Neuron (in vitro differentiated cells): ENCODE results near the gene ASPSCR1.

Source experiments
- H2AFZ ChIP-seq: one replicate; pipeline ENCODE4 v1.6.1; 2013; ENCODE audit warnings: low read depth, mild to moderate bottlenecking, inconsistent platforms, low read length, moderate library complexity
- H3K27me3 ChIP-seq: one replicate; pipeline ENCODE4 v1.6.1; 2013; ENCODE audit warnings: low read length; ENCODE audit not compliant: insufficient read depth
- H3K36me3 ChIP-seq: one replicate; pipeline ENCODE4 v1.6.1; 2013; ENCODE audit warnings: low read length; ENCODE audit not compliant: insufficient read depth
- H3K4me1 ChIP-seq: one replicate; pipeline ENCODE4 v1.6.1; 2013; ENCODE audit warnings: low read length; ENCODE audit not compliant: insufficient read depth
- H3K4me3 ChIP-seq: 2 replicates; pipeline ENCODE4 v1.5.1; 2013; ENCODE audit warnings: mild to moderate bottlenecking, low read length, moderate library complexity
- H3K9me3 ChIP-seq: one replicate; pipeline ENCODE4 v1.6.1; 2013; ENCODE audit warnings: low read length

Gene ASPSCR1

DNA sequence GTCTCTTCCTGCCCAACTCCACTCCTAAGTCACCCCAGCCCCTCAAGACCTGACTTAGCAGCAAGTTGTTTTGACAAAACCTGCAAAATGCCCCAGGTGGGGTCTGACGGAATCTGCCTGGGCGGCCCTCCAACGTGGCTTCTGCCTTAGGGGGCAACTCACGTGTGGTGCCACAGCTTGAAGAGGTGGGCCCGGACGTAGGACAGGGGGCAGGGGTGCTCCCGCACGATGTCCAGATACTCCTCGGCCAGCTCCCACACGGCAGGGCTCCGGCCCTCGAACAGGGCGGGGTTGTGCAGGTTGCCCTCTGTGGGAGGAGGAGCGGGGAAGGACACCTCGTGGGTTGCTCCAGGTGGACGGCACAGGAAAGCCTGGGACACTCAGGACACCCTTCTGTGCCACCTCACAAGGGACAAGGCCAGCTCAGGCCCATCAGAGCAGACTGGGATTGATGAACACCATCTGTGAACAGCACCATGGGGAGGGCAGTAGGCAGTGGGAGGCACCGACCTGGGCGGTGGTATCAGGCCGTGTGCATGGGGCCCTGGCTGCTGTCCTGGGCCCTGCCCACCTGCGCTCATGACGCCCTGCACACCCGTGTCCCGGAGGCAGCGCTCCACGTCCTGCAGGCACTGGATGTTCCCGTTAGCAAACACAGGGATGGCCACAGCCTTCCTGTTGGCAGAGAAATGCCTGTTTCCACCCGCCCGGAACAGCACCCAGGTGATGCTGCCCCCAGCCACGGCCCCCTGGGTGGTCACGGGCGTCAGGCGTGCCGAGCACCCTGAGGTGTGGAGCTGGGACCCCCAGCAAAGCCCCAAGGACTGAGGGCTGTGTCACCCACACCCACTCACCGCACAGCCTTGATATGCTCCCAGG is 83.9 kb downstream of the ASPSCR1 start:
- Histone ChIP-seq H3K9me3 (no peaks in the 10 kb centered on the region), H3K4me1 (peaks cover 10% of the 10 kb centered on the region), H3K36me3 (peaks cover 63% of the 10 kb centered on the region), H3K27me3 (no peaks in the 10 kb centered on the region), H2AFZ (no peak overlapping the region), H3K4me3 (no peak overlapping the region)

DNA sequence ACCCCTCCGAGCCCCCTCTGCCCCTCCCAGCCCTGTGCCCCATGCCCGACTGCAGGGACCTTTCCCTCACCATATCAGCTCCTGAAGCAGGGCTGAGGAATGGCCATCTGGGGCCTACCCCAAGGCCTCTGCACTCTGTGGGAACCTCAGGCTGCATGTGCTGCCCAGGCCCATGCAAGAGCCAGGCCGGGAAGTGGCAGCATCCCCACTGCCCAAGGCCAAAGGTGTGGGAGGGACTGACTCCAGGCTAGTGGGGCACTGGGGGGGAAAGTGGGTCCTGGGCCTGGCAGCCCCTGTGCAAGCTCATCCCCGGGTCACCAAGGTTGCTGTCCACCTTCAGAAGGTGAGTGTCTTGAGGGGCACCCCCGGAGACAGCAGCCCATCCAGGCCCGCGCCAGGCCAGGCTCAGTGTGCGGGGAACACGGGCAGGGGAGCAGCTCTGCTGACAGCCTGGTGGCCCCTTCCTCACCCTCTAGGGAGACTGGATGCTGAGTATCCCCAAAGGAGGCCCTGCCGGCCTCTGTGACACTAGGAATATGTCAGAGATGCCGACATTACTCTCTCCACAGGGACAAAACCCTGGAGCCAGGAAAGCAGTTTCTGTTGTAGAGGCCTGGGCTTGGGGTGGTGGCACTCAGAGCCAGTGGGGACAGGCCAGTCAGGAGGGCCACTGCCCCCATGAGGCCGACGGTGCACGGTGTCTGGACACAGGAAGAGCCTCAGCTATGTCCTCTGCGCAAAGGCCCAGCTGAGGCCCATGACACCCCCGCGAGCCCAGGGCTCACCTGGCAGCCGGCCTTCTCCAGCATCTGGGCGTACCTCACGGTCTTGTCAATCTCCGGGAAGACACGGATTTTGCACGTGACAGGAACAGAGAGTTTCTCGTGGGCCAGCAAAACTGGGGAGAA is 84.9 kb downstream of the ASPSCR1 start:
- Histone ChIP-seq H2AFZ (no peak overlapping the region), H3K27me3 (no peaks in the 10 kb centered on the region), H3K4me1 (peaks cover 10% of the 10 kb centered on the region), H3K9me3 (no peaks in the 10 kb centered on the region), H3K36me3 (peaks cover 53% of the 10 kb centered on the region), H3K4me3 (no peak overlapping the region)

DNA sequence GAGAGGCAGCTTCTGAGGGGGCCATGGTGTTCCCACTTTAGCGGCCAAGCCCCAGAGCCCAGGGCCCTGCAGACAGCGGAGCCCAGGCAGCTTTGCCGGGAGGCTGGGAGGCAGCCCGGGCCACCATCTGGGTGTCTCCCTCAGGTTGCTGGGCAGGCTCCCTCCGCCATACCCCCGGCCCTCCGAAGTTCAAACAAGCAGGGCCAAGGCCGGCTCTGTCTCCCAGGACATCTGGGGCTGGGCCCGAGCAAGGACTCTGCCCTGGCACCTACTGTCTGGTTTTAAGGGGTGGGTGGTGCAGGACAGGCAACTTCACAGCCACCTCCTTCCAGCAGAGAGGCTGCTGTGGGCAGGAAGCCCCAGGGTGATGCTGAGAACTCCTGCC is 85.5 kb downstream of the ASPSCR1 start:
- Histone ChIP-seq H3K9me3 (no peaks in the 10 kb centered on the region), H3K36me3 (peaks cover 51% of the 10 kb centered on the region), H3K4me1 (peaks cover 10% of the 10 kb centered on the region), H3K4me3 (no peak overlapping the region), H2AFZ (no peak overlapping the region), H3K27me3 (no peaks in the 10 kb centered on the region)

DNA sequence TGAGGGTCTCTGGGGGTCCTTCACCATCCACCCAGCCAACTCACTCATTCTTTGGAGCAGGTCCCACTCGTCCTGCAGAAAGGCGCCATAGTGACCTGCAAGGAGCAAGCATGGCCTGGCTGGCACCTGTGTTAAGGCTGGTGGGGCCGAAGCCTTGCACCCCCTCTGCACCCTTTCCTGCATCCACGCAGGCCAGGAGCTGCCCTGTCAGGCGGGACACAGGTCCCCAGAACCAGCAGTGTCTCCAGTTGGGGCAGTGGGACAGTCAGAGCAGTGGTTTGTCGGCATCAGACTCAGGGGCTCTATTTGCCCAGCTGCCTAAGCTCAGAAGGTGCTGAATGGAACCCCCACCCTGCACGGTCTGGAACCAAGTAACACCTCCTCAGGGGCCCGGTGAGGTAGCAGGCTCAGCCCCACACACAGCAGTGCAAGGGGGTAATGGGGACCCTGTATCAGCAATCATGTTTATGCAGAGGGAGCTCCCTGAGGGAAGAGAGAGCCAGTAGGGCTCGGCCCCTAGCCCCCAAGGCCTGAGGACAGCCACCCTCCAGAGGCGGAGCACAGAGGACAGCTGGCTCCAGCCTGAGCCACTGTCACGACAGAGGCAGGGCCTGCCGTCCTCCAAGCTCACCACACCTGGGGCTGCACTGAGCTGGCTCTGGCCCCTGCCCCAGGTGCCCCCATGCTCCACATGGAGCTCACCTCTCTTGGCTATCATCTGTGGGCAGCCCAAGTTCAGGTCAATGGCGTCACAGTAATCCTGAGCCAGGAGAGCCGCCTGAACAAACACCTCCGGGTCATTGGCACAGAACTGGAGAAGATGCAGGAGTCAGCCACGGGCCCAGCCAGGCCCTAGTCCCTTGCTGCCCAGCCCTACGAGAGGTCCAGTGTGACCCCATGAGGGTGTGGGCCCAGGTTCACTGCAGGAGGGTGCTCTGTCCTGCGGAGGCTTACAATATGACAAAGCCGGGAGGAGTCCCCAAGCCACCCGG is 86.3 kb downstream of the ASPSCR1 start:
- H3K27me3 ChIP-seq = no peaks in the 10 kb centered on the region
- no peaks in the 10 kb centered on the region for H3K9me3 ChIP-seq
- peak overlapping the region; percentile 80 for H3K4me3 ChIP-seq
- H3K4me1 ChIP-seq = peaks cover 10% of the 10 kb centered on the region
- no peak overlapping the region for H2AFZ ChIP-seq
- peaks cover 47% of the 10 kb centered on the region for H3K36me3 ChIP-seq

DNA sequence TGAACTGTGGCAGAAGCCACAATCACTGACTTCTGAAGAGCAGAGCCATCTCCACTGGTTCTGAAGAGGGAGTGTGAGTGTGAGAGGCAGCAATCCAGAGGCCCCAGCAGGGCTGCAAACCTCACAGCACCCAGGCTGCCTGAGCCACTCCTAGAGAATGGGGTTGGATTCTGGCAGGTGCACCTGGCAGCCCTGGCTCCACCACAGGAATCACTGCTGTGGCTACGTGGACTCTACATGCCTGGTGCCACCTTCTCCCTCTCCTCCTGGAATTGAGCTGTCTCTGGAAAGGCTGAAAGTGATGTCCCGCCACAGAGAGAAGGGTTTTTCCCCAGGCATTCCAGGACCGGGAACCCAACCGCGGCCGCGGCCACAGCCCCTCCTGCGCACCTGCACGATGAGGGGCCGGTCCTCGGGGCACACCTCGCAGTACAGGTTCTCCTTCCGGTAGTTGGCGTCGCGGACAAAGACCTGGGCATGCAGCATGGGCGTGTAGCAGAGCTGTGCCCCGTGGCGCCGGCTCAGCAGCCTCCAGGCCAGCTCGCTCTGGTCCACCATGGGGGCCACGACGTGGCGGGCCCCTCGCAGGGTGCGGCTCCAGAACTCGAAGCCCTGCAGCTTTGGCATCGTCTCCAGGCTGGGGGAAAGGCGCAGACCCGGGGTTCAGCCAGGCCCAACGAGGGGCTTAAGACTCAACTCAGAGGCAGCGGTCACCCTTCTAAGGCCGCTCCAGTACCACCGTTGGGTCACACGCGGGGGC is 87.2 kb downstream of the ASPSCR1 start:
- no peak overlapping the region for H2AFZ ChIP-seq
- no peaks in the 10 kb centered on the region for H3K27me3 ChIP-seq
- peak overlapping the region; percentile 80 for H3K4me3 ChIP-seq
- H3K9me3 ChIP-seq = no peaks in the 10 kb centered on the region
- peaks cover 40% of the 10 kb centered on the region for H3K36me3 ChIP-seq
- peaks cover 10% of the 10 kb centered on the region for H3K4me1 ChIP-seq

DNA sequence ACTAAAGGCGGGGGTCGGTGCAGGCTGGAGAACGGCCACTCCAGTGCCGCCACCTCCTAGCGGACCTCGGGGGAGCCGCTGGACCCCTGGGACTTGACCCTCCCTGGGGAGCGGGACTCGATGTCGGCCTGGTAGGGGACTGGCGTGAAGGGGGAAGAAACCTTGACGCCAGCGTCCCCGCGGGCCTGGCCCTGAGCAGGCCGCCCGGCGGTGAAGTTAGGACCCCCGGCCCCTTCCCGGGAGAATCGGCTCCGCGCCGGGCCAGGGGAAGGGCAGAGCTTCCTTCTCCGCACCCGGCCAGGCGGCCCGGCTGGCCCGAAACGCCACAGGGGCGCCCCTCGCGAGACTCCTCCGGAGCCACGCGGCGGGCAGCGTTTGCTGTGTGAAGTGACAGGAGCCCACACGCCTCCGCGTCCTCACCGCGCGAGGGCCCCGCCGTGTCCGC is 87.8 kb downstream of the ASPSCR1 start:
- H3K4me3 ChIP-seq = peak overlapping the region; percentile 80
- H2AFZ ChIP-seq = no peak overlapping the region
- H3K27me3 ChIP-seq = no peaks in the 10 kb centered on the region
- no peaks in the 10 kb centered on the region for H3K9me3 ChIP-seq
- H3K36me3 ChIP-seq = peaks cover 34% of the 10 kb centered on the region
- H3K4me1 ChIP-seq = peaks cover 10% of the 10 kb centered on the region

DNA sequence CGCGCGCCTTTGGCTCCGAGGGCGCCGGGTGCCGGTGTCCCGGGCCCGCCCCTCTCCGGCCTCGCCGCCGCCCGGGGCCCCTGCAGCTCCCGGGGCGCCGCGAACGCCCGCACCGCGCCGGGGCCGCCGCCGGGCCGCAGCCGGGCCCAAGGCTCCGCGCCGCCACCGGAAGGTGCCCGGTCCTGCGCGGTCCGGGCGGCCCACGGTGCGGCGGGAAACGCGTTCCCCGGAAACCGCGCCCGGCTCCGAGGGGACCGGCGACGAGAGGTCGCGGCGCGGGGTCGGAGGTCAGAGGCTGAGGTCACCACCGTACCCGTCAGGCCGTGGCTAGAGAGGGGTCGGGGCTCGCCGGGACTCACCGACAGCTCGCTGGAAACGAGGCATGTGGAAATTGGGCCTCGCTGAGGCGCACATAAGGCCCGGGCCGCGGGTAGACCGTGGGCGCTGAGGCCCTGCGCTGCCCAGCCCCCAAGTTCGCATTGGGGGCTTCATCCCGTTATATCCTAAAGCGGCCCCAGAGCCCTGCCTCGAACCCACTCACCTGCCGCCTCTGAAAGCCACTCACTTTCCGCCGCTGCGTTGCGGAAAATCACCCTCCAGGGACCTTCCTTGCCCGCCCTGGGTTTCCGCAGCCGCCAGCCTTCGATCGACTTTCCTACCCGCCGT is 88.3 kb downstream of the ASPSCR1 start, which contains the start of gene DUS1L:
TSS of gene DUS1L (minus strand) at position 167 of the 666 bp plus-strand sequence. CDS start 745 bp downstream, outside the sequence.
- no peaks in the 10 kb centered on the region for H3K27me3 ChIP-seq
- H2AFZ ChIP-seq = peak within 1 kb of the TSS; percentile 100
- H3K4me3 ChIP-seq = peak within 1 kb of the TSS; percentile 80
- H3K36me3 ChIP-seq = peaks cover 28% of the 10 kb centered on the region
- H3K4me1 ChIP-seq = peaks cover 10% of the 10 kb centered on the region
- H3K9me3 ChIP-seq = no peaks in the 10 kb centered on the region
